ENCODE results near the gene OR51F2. TPM values are rescaled to one million over a fixed set of nuclear protein-coding genes. Genes with fewer than 3 reads are reported as not detected.
"Not testable (repeated sequence)": the region's sequence is repeated elsewhere in the genome, so short reads cannot be mapped to it uniquely, and the experiment has no call there.

Gene OR51F2
- total and polyA plus RNA-seq, 2 donors (not counting 1 experiment from before 2014, with no cell fraction given) = not detected

DNA sequence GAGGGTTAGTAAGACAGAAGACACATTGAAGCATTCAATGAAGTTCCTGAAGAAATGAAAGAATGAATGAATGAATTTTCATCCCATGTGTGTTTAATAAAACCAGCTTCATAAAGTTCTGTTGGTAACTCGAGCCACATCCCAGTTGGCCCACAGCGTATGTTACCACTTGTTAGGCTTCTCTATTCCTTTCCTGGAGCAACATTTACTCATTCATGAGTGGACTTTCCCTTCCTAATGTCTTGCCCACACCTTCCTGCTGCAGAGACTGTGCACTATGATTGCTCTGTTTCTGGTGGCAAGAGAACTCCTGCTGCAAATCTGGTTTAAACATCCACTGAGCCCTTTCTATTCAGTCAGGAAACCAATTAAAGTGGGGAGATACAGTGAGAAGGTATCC lies 23.9 kb upstream of the OR51F2 start:
- WGBS (ENCODE audit: insufficient coverage) = 67% methylated on average over 1 of the region's 2 CpGs
- TF ChIP-seq EZH2 (IDR thresholded peaks at IDR 0.05; ENCODE audit: borderline replicate concordance, insufficient read depth, low read depth, low read length, poor library complexity, severe bottlenecking) = no peak
- TF ChIP-seq, protein P1, sequence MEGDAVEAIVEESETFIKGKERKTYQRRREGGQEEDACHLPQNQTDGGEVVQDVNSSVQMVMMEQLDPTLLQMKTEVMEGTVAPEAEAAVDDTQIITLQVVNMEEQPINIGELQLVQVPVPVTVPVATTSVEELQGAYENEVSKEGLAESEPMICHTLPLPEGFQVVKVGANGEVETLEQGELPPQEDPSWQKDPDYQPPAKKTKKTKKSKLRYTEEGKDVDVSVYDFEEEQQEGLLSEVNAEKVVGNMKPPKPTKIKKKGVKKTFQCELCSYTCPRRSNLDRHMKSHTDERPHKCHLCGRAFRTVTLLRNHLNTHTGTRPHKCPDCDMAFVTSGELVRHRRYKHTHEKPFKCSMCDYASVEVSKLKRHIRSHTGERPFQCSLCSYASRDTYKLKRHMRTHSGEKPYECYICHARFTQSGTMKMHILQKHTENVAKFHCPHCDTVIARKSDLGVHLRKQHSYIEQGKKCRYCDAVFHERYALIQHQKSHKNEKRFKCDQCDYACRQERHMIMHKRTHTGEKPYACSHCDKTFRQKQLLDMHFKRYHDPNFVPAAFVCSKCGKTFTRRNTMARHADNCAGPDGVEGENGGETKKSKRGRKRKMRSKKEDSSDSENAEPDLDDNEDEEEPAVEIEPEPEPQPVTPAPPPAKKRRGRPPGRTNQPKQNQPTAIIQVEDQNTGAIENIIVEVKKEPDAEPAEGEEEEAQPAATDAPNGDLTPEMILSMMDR (IDR thresholded peaks at IDR 0.05) = no peak
- no peaks in the 10 kb centered on the region for H3K27me3 ChIP-seq (replicated peaks in 1 of 4; ENCODE audit: control extremely low read depth in 1 of 4, control insufficient read depth in 3 of 4, insufficient read depth in 4 of 4, low read length in 3 of 4)

DNA sequence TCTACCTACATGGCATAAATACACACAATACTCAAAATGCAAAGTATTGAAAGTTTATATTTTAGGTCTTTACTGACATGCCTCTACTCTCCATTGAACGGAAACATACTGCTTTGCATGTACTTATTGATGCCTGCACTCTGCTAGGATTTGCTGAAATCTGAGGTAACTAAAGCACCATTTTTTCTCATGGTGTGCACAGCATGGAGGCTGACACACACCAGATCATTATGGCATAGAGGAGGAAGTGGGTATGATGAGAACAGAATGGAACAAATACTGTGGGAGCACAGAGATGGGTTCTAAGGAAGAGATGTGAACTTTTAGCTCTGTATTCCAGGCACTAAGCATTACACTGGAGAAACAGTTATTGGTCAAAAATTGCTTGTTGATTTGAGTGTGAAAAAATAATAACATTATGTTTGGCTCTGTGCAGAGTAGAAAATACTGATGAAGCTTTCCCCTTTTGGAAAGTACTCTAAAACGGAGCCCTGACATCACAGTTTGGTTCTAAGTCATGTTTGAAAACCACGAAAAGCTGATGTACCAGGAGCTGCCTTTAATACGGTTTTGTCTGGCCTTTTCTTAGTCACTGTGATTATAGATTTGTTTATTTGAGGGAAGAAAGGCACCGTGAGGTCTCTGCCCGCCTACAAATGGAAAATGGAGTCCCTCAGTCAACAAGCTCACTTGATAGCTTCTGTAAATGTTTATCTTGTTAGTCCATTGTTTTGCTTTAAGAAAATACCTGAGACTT lies 22.5 kb upstream of the OR51F2 start:
- Mint-ChIP-seq H3K4me1 (no peaks in the 10 kb centered on the region), H3K27ac (no peak overlapping the region), H3K27me3 (peaks cover 3% of the 10 kb centered on the region), H3K9me3 (ENCODE audit: insufficient read depth) (no peaks in the 10 kb centered on the region), H3K4me3 (no peak overlapping the region)
- H3K9ac ChIP-seq (ENCODE audit: low read length) = no peak overlapping the region
- no peaks in the 10 kb centered on the region for H3K36me3 ChIP-seq (replicated peaks in 1 of 2; ENCODE audit: control extremely low read depth in 1 of 2, control insufficient read depth in 1 of 2, extremely low read depth in 1 of 2, insufficient read depth in 2 of 2, low read length in 1 of 2)
- ATAC-seq (ENCODE audit: low read depth) = no peak
- H3K4me1 ChIP-seq (ENCODE audit: control insufficient read depth in 2 of 2, insufficient read depth in 2 of 2, low read length in 2 of 2) = no peaks in the 10 kb centered on the region
- H4K20me1 ChIP-seq (ENCODE audit: control insufficient read depth, insufficient read depth, low read length, poor library complexity, severe bottlenecking) = no peaks in the 10 kb centered on the region
- H2AFZ ChIP-seq (ENCODE audit: insufficient read depth, low read depth, low read length, poor library complexity, severe bottlenecking) = no peak overlapping the region
- intact Hi-C loops (cut with micrococcal nuclease) = no loop called here
- 77% methylated on average over 4 of the region's 6 CpGs for WGBS (ENCODE audit: insufficient coverage)
- DNase-seq = no peak
- no peak overlapping the region for H3K4me2 ChIP-seq (replicated peaks; ENCODE audit: low read depth, low read length, poor library complexity, severe bottlenecking)
- POLR2A ChIA-PET = no interaction called here
- H3K9me3 ChIP-seq (ENCODE audit: control extremely low read depth in 1 of 3, control insufficient read depth in 2 of 3, insufficient read depth in 1 of 3, low read length in 2 of 3) = no peaks in the 10 kb centered on the region
- TF ChIP-seq EZH2 (IDR thresholded peaks at IDR 0.05; ENCODE audit: borderline replicate concordance, insufficient read depth, low read depth, low read length, poor library complexity, severe bottlenecking) = no peak
- TF ChIP-seq, protein P1 (IDR thresholded peaks at IDR 0.05) = no peak
- no peaks in the 10 kb centered on the region for H3K79me2 ChIP-seq (ENCODE audit: control insufficient read depth, insufficient read depth, low read length)
- CTCF ChIA-PET = no interaction called here
- no peaks in the 10 kb centered on the region for H3K27me3 ChIP-seq (replicated peaks in 1 of 4; ENCODE audit: control extremely low read depth in 1 of 4, control insufficient read depth in 3 of 4, insufficient read depth in 4 of 4, low read length in 3 of 4)
- no peak overlapping the region for H3K4me3 ChIP-seq (ENCODE audit: control extremely low read depth in 1 of 5, extremely low read depth in 1 of 5, insufficient read depth in 1 of 5, low read depth in 2 of 5, low read length in 4 of 5)
- H3K27ac ChIP-seq (ENCODE audit: low read length in 2 of 2) = no peak overlapping the region

More for the DNA sequence above, 23.9 kb upstream of the OR51F2 start:
- Histone ChIP-seq H2AFZ (ENCODE audit: insufficient read depth, low read depth, low read length, poor library complexity, severe bottlenecking) (no peak overlapping the region), H3K9me3 (ENCODE audit: control extremely low read depth in 1 of 3, control insufficient read depth in 2 of 3, insufficient read depth in 1 of 3, low read length in 2 of 3) (no peaks in the 10 kb centered on the region), H3K9ac (ENCODE audit: low read length) (no peak overlapping the region), H4K20me1 (ENCODE audit: control insufficient read depth, insufficient read depth, low read length, poor library complexity, severe bottlenecking) (no peaks in the 10 kb centered on the region), H3K27ac (ENCODE audit: low read length in 2 of 2) (no peak overlapping the region), H3K4me3 (ENCODE audit: control extremely low read depth in 1 of 5, extremely low read depth in 1 of 5, insufficient read depth in 1 of 5, low read depth in 2 of 5, low read length in 4 of 5) (no peak overlapping the region), H3K4me2 (replicated peaks; ENCODE audit: low read depth, low read length, poor library complexity, severe bottlenecking) (no peak overlapping the region), H3K4me1 (ENCODE audit: control insufficient read depth in 2 of 2, insufficient read depth in 2 of 2, low read length in 2 of 2) (no peaks in the 10 kb centered on the region), H3K36me3 (replicated peaks in 1 of 2; ENCODE audit: control extremely low read depth in 1 of 2, control insufficient read depth in 1 of 2, extremely low read depth in 1 of 2, insufficient read depth in 2 of 2, low read length in 1 of 2) (no peaks in the 10 kb centered on the region), H3K79me2 (ENCODE audit: control insufficient read depth, insufficient read depth, low read length) (no peaks in the 10 kb centered on the region)
- Mint-ChIP-seq H3K27ac (no peak overlapping the region), H3K27me3 (peaks cover 6% of the 10 kb centered on the region), H3K4me1 (no peaks in the 10 kb centered on the region), H3K9me3 (ENCODE audit: insufficient read depth) (no peaks in the 10 kb centered on the region), H3K4me3 (no peak overlapping the region)
- ATAC-seq (ENCODE audit: low read depth) = no peak
- intact Hi-C loops (cut with micrococcal nuclease) = no loop called here
- DNase-seq = no peak
- ChIA-PET CTCF (no interaction called here), POLR2A (no interaction called here)

DNA sequence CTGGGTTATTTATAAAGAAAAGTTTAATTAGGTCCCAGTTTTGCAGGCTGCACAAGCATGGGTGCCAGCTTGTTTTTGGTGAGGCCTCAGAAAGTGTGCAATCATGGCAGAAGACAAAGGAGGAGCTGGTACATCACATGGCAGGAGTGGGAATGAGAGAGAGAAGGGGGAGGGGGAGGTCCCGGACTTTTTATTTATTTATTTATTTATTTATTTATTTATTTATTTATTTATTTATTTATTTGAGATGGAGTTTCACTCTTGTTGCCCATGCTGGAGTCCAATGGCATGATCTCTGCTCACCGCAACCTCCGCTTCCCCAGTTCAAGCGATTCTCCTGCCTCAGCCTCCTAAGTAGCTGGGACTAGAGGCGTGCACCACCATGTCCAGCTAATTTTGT lies 19.8 kb upstream of the OR51F2 start:
- H3K9me3 Mint-ChIP-seq (ENCODE audit: insufficient read depth); H3K79me2 ChIP-seq (ENCODE audit: control insufficient read depth, insufficient read depth, low read length); H3K4me2 ChIP-seq (replicated peaks; ENCODE audit: low read depth, low read length, poor library complexity, severe bottlenecking); H3K4me1 Mint-ChIP-seq; H3K36me3 ChIP-seq (replicated peaks in 1 of 2; ENCODE audit: control extremely low read depth in 1 of 2, control insufficient read depth in 1 of 2, extremely low read depth in 1 of 2, insufficient read depth in 2 of 2, low read length in 1 of 2); H3K4me1 ChIP-seq (ENCODE audit: control insufficient read depth in 2 of 2, insufficient read depth in 2 of 2, low read length in 2 of 2); intact Hi-C loops (cut with micrococcal nuclease); H3K27me3 ChIP-seq (replicated peaks in 1 of 4; ENCODE audit: control extremely low read depth in 1 of 4, control insufficient read depth in 3 of 4, insufficient read depth in 4 of 4, low read length in 3 of 4); POLR2A ChIA-PET; H3K4me3 Mint-ChIP-seq; H3K27me3 Mint-ChIP-seq; H3K4me3 ChIP-seq (ENCODE audit: control extremely low read depth in 1 of 5, extremely low read depth in 1 of 5, insufficient read depth in 1 of 5, low read depth in 2 of 5, low read length in 4 of 5); H3K27ac Mint-ChIP-seq; DNase-seq; ATAC-seq (ENCODE audit: low read depth); H3K9me3 ChIP-seq (ENCODE audit: control extremely low read depth in 1 of 3, control insufficient read depth in 2 of 3, insufficient read depth in 1 of 3, low read length in 2 of 3); H2AFZ ChIP-seq (ENCODE audit: insufficient read depth, low read depth, low read length, poor library complexity, severe bottlenecking); H3K9ac ChIP-seq (ENCODE audit: low read length); H4K20me1 ChIP-seq (ENCODE audit: control insufficient read depth, insufficient read depth, low read length, poor library complexity, severe bottlenecking); H3K27ac ChIP-seq (ENCODE audit: low read length in 2 of 2); CTCF ChIA-PET: not testable (repeated sequence)
- 100% methylated on average over 4 of the region's 5 CpGs for WGBS (ENCODE audit: insufficient coverage)

Measured in B cell (primary cell).